ENCODE data around the gene ITGA6. TPM values are rescaled to one million over a fixed set of nuclear protein-coding genes. Genes with fewer than 3 reads are reported as not detected.

Gene ITGA6
- total RNA-seq, 2 experiments from 2014 or later = 8.2 to 8.6 TPM

- H3K4me1 Mint-ChIP-seq (ENCODE audit: low read depth) = peaks cover 79% of the 10 kb centered on the region
- H3K27ac Mint-ChIP-seq = no peak overlapping the region
- H3K4me3 Mint-ChIP-seq = no peak overlapping the region
- DNase-seq = no peak
- intact Hi-C loops (cut with micrococcal nuclease) = no loop called here
- no peaks in the 10 kb centered on the region for H3K36me3 Mint-ChIP-seq
- CTCF ChIA-PET = interaction anchor here (1.2 to 14.7 kb wide), 3 partner anchors 8 to 283 kb away, joined by 3 to 225 read pairs (median 3); no protein-coding TSS in a partner anchor
- POLR2A ChIA-PET = no interaction called here
- no peaks in the 10 kb centered on the region for H3K27me3 Mint-ChIP-seq
- no peaks in the 10 kb centered on the region for H3K9me3 Mint-ChIP-seq
These were observed 31.3 kb downstream of the ITGA6 start for GRCh38 chr2:172458561-172459124.

- Mint-ChIP-seq H3K36me3 (no peaks in the 10 kb centered on the region), H3K27ac (no peak overlapping the region), H3K27me3 (no peaks in the 10 kb centered on the region), H3K4me1 (ENCODE audit: low read depth) (peaks cover 84% of the 10 kb centered on the region), H3K4me3 (no peak overlapping the region), H3K9me3 (no peaks in the 10 kb centered on the region)
- POLR2A ChIA-PET = interaction anchor here (0.6 to 2.2 kb wide), 9 partner anchors 11 to 286 kb away, joined by 3 to 7 read pairs (median 4); partner anchors contain the start of gene ITGA6
- no peak for DNase-seq
- CTCF ChIA-PET = interaction anchor here (1.3 to 14.7 kb wide), 23 partner anchors 9 to 757 kb away, joined by 3 to 235 read pairs (median 12); partner anchors contain the start of genes DLX2 and ITGA6
- intact Hi-C loops (cut with micrococcal nuclease) = loop anchor here (5.0 to 10.0 kb wide), 4 partner anchors 126 to 886 kb away; partner anchors contain the start of gene DYNC1I2
These were observed 33.4 kb downstream of the ITGA6 start for GRCh38 chr2:172460780-172461201.

- POLR2A ChIA-PET = interaction anchor here (0.8 to 2.2 kb wide), 8 partner anchors 15 to 287 kb away, joined by 3 to 7 read pairs (median 4); no protein-coding TSS in a partner anchor
- intact Hi-C loops (cut with micrococcal nuclease) = loop anchor here (1.0 to 10.0 kb wide), 8 partner anchors 33 to 887 kb away; partner anchors contain the start of gene DYNC1I2
- no peaks in the 10 kb centered on the region for H3K27me3 Mint-ChIP-seq
- CTCF ChIA-PET = interaction anchor here (0.7 to 14.7 kb wide), 74 partner anchors 8 to 897 kb away, joined by 3 to 235 read pairs (median 4); partner anchors contain the start of genes DLX2, HAT1 and ITGA6
- no peak overlapping the region for H3K27ac Mint-ChIP-seq
- H3K4me3 Mint-ChIP-seq = peak overlapping the region; percentile 13
- DNase-seq = peak; percentile 82
- H3K9me3 Mint-ChIP-seq = no peaks in the 10 kb centered on the region
- H3K36me3 Mint-ChIP-seq = no peaks in the 10 kb centered on the region
- H3K4me1 Mint-ChIP-seq (ENCODE audit: low read depth) = peaks cover 87% of the 10 kb centered on the region
These were observed 34.4 kb downstream of the ITGA6 start for GRCh38 chr2:172461591-172462372.

- ChIA-PET CTCF (interaction anchor here (0.7 to 14.7 kb wide), 54 partner anchors 10 to 889 kb away, joined by 3 to 235 read pairs (median 6); partner anchors contain the start of gene ITGA6), POLR2A (interaction anchor here (1.5 to 2.2 kb wide), 2 partner anchors 21 to 38 kb away, joined by 3 to 5 read pairs; no protein-coding TSS in a partner anchor)
- intact Hi-C loops (cut with micrococcal nuclease) = loop anchor here (1.0 to 10.0 kb wide), 8 partner anchors 34 to 888 kb away; partner anchors contain the start of gene DYNC1I2
- no peaks in the 10 kb centered on the region for H3K27me3 Mint-ChIP-seq
- H3K9me3 Mint-ChIP-seq = no peaks in the 10 kb centered on the region
- no peak for DNase-seq
- peak overlapping the region; percentile 13 for H3K4me3 Mint-ChIP-seq
- H3K4me1 Mint-ChIP-seq (ENCODE audit: low read depth) = peaks cover 88% of the 10 kb centered on the region
- H3K27ac Mint-ChIP-seq = no peak overlapping the region
- H3K36me3 Mint-ChIP-seq = no peaks in the 10 kb centered on the region
These were observed 35.0 kb downstream of the ITGA6 start for GRCh38 chr2:172462373-172462848.

GRCh38 chr2:172462849-172463381 is 35.5 kb downstream of the ITGA6 start:
- Mint-ChIP-seq H3K4me1 (ENCODE audit: low read depth) (peaks cover 83% of the 10 kb centered on the region), H3K27ac (peak overlapping the region; percentile 69), H3K9me3 (no peaks in the 10 kb centered on the region), H3K4me3 (no peak overlapping the region), H3K36me3 (no peaks in the 10 kb centered on the region), H3K27me3 (no peaks in the 10 kb centered on the region)
- CTCF ChIA-PET = interaction anchor here (0.6 to 14.7 kb wide), 42 partner anchors 10 to 1621 kb away, joined by 3 to 235 read pairs (median 7); partner anchors contain the start of gene ITGA6
- DNase-seq = peak; percentile 46
- intact Hi-C loops (cut with micrococcal nuclease) = loop anchor here (1.0 to 10.0 kb wide), 9 partner anchors 21 to 888 kb away; partner anchors contain the start of gene DYNC1I2
- POLR2A ChIA-PET = interaction anchor here (1.1 kb wide), 1 partner anchor 35 kb away, joined by 3 read pairs; no protein-coding TSS in a partner anchor

GRCh38 chr2:172464400-172465129 is 37.2 kb downstream of the ITGA6 start:
- ChIA-PET POLR2A (no interaction called here), CTCF (interaction anchor here (0.5 to 14.7 kb wide), 13 partner anchors 9 to 760 kb away, joined by 3 to 235 read pairs (median 5); partner anchors contain the start of gene ITGA6)
- Mint-ChIP-seq H3K27me3 (no peaks in the 10 kb centered on the region), H3K4me3 (no peak overlapping the region), H3K9me3 (no peaks in the 10 kb centered on the region), H3K4me1 (ENCODE audit: low read depth) (peaks cover 67% of the 10 kb centered on the region), H3K36me3 (no peaks in the 10 kb centered on the region), H3K27ac (peak overlapping the region; percentile 69)
- intact Hi-C loops (cut with micrococcal nuclease) = loop anchor here (1.0 to 10.0 kb wide), 7 partner anchors 130 to 890 kb away; partner anchors contain the start of gene DYNC1I2
- no peak for DNase-seq

GRCh38 chr2:172465417-172466334 is 38.3 kb downstream of the ITGA6 start:
- H3K9me3 Mint-ChIP-seq = no peaks in the 10 kb centered on the region
- intact Hi-C loops (cut with micrococcal nuclease) = loop anchor here (1.0 to 10.0 kb wide), 6 partner anchors 131 to 891 kb away; no protein-coding TSS in a partner anchor
- DNase-seq = peak; percentile 80
- ChIA-PET POLR2A (no interaction called here), CTCF (interaction anchor here (0.5 to 14.7 kb wide), 17 partner anchors 11 to 762 kb away, joined by 3 to 235 read pairs (median 5); partner anchors contain the start of gene ITGA6)
- no peak overlapping the region for H3K4me3 Mint-ChIP-seq
- peak overlapping the region; percentile 18 for H3K27ac Mint-ChIP-seq
- H3K27me3 Mint-ChIP-seq = no peaks in the 10 kb centered on the region
- peaks cover 56% of the 10 kb centered on the region for H3K4me1 Mint-ChIP-seq (ENCODE audit: low read depth)
- no peaks in the 10 kb centered on the region for H3K36me3 Mint-ChIP-seq

GRCh38 chr2:172467382-172467781 is 40.0 kb downstream of the ITGA6 start:
- POLR2A ChIA-PET = no interaction called here
- Mint-ChIP-seq H3K4me1 (ENCODE audit: low read depth) (peaks cover 46% of the 10 kb centered on the region), H3K36me3 (peaks cover 2% of the 10 kb centered on the region), H3K27me3 (no peaks in the 10 kb centered on the region), H3K4me3 (no peak overlapping the region), H3K27ac (no peak overlapping the region), H3K9me3 (no peaks in the 10 kb centered on the region)
- CTCF ChIA-PET = interaction anchor here (0.6 to 14.7 kb wide), 11 partner anchors 9 to 868 kb away, joined by 3 to 235 read pairs (median 3); partner anchors contain the start of genes DLX2 and ITGA6
- intact Hi-C loops (cut with micrococcal nuclease) = loop anchor here (5.0 to 10.0 kb wide), 5 partner anchors 133 to 893 kb away; no protein-coding TSS in a partner anchor
- DNase-seq = no peak

GRCh38 chr2:172470958-172471922 is 43.9 kb downstream of the ITGA6 start:
- Mint-ChIP-seq H3K4me1 (ENCODE audit: low read depth) (peaks cover 17% of the 10 kb centered on the region), H3K27ac (no peak overlapping the region), H3K9me3 (no peaks in the 10 kb centered on the region), H3K36me3 (peaks cover 5% of the 10 kb centered on the region), H3K4me3 (no peak overlapping the region), H3K27me3 (no peaks in the 10 kb centered on the region)
- POLR2A ChIA-PET = interaction anchor here (0.7 kb wide), 1 partner anchor 10 kb away, joined by 3 read pairs; no protein-coding TSS in a partner anchor
- intact Hi-C loops (cut with micrococcal nuclease) = no loop called here
- no peak for DNase-seq
- CTCF ChIA-PET = interaction anchor here (1.1 to 3.9 kb wide), 2 partner anchors 9 to 299 kb away, joined by 5 to 28 read pairs; no protein-coding TSS in a partner anchor

Measured in activated CD4-positive, alpha-beta memory T cell treated with anti-CD3 and anti-CD28 coated beads for 36 hours (primary cell).